GM18499 (cell line): ENCODE results near the gene OGFOD2.

Experiments used
- ATAC-seq: cut with Tn5 transposase; IDR thresholded peaks from one replicate; pipeline ENCODE4 v1.9.1; 2021; ENCODE audit warnings: moderate number of reproducible peaks; ENCODE audit not compliant: insufficient read depth, unreplicated experiment

Gene OGFOD2

GRCh38 chr12:122985338-122986257 is 10.6 kb downstream of the OGFOD2 start:
- ATAC-seq, result no peak

DNA sequence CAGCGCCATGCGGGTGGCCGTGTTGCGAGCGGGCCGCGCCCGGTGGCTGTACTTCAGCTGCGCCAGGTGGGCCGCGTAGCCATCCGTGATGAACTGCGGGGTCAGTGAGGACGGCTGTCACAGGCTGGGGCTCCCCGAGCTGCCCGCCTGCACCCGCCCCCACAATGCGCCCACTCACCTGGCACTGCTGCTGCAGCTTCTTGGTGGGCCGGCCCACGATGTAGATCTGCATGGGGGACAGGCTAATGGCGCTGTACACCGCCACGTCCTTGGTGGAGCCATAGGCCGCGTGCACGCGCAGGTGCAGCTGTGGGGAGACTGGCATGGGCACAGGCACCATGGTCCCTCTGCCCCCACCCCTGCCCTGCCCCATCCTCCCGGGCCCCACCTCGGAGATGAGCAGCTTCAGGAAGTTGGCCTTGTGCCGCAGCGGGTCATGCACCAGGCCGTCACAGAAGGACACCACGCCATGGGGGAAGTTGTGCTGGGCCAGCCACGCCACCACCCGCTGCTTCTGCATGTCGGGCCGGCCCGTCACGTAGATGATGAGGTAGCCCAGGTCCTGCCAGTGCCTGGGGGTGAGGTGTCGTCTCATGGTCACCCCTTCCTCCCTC is 11.3 kb downstream of the OGFOD2 start:
- no peak for ATAC-seq

DNA sequence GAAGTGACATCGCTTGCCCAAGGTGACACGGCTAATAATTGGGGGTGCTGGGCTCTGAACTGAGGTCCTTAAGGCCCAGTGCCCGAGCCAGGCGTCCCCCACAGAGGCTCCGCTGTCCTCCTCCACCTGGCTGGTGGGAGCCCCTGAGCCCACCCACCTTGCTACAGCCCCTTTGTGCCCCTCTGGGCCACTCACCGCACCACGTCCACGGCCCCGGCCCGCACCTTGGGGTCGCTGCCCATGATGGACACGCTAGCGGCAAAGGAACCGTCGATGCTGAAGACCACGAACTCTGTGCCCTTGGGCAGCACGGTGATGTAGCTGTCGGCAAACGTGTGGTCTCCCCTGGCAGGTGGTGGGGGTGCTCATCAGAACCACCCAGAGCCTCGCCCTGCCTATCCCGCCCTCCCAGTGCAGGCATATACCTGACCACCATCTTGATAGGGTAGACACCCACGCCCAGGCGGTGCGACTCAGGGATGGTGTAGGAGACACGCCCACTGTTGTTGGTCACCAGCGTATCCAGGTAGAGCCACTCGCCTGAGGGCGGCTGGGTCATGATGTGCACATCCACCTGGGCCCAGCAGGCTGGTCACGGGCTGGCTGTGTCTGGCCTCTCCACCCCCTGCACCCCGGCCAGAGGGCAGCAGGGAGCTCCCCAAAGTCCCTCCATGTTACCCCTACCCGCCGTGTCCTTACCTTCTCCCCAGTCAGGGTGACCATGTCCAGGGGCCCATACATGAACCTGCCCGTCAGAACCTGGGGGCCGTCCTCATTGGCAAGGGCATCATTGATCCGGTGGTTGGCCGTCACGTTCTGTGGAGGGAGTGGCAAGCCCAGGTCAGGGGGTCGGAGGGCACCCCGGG is 12.3 kb downstream of the OGFOD2 start:
- no peak for ATAC-seq

DNA sequence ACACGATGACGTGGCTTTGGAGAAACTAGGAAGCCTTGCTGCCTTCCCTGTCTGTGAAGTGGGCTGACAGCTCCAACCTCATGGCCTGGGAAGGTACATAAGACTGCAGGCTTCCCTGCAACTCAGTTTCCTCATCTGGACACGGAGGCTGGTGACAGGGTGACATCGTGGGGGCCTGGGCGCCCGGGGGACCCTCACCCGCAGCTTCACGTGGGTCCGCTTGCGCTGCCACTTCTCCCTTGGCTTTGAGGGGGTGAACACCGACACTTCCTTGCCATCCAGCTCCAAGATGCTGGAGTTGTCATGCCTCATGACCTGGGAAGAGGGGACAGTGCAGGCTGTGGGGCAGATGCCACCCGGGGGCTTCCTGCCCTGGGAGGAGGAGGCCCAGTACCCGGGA is 13.0 kb downstream of the OGFOD2 start:
- ATAC-seq, result no peak

GRCh38 chr12:122988612-122989212 is 13.7 kb downstream of the OGFOD2 start:
- ATAC-seq, result no peak

DNA sequence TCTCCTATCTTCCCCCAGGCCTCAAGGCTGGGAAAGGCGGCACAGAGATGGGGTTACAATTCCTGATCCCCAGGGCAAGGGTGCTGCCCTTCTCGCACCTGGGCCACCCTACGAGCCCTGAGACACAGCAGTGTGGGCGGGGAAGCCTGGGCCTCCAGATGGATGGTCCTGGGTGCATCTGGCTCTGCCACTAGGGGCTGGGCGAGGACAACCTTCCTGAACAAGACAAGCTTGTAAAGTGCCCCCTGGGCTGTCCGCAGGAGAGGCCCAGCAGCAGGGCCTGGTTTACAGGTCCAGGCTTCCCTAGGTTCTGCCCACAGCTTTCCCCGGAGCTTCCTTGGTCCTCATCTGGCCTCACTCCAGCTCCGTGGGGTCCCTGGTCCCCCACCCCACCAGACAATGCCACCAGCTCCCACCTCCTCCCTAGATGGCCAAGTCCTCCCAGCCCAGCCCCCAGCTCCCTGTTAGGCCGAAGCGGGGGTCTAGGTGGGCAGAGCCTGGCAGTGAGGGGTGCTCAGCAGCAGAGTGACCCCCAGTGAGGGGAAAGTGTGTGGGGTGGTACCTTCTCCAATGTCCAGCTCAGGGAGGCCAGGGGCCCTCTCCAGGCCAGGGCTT is 14.3 kb downstream of the OGFOD2 start:
- no peak for ATAC-seq

DNA sequence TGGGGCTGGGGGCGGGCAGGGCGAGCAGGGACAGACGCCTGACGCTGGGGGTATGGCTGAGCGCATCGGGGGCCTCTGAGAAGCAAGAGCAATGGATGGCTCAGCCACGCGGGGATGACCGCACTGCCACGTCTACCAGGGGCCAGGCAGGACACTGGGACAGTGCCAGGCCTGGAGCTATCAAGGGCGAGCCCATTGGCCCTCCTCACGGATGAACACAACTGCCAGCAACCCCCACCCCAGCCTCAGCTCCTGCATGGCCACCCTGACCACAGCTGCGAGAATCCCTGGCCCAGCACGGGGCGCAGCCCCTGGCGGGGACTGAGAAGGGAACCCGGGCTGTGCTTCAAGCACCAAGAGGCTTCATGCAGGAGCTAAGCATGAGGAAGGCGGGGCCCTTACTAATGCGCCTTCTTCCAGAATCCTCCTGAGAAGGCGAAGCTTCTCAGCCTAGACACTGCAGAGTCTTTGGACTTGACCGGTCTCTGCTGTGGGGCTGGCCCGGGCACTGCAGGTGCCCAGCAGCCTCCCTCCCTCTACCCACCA is 14.9 kb downstream of the OGFOD2 start:
- ATAC-seq, result no peak

- no peak for ATAC-seq
Measured at GRCh38 chr12:122990561-122990960, 15.5 kb downstream of the OGFOD2 start.

- ATAC-seq, result no peak
Measured at GRCh38 chr12:122990961-122991622, 16.0 kb downstream of the OGFOD2 start.

DNA sequence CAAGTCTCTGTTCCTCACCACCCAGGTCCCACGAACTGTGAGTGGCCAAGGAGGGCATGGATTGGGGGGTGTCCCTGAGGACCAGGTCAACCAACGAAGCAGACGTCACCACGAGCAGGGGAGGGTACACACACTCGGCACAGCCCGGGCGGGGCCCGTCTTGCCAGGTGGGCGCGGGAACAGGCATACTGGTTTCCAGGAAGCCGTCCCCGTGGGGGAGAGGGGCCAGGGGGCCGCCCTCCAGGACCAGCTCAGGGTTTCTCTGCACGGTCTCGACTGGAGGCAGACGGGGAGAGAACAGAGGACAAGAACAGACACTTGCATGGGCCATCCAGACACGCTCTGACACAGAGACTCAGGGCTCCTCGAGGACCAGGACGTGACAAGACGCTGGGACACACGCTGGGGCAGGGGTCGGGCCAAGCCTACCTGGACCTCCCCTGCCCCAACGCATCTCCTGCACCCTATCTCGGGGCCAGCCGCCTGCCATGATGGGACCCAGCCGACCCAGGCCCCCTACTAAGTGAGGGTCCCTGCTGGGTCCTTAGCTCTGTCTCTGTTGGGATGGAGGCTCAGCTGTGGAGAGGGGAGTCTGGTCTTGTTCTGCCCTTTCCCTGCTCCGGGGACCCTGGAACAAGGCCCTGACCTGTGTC is 16.7 kb downstream of the OGFOD2 start:
- ATAC-seq, result no peak

DNA sequence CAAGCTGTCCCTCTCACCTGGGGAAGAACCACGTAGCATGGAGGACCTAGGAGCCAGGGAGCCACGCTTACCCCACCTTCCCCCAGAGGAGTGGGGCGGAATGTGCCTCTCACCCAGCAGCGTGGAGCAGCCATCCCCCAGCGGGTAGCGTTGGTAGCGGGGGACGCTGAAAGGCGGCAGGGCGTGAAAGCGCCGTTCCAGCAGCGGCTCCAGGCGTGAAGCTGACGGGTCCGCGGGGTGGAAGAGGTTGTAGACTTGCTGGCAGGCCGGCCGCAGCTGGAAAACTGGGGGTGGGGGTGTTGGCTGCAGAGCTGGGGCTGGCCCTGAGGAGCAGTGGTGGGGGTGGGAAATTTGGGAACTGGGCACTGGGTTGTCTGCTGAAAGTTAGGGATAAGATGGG is 17.3 kb downstream of the OGFOD2 start:
- no peak for ATAC-seq

DNA sequence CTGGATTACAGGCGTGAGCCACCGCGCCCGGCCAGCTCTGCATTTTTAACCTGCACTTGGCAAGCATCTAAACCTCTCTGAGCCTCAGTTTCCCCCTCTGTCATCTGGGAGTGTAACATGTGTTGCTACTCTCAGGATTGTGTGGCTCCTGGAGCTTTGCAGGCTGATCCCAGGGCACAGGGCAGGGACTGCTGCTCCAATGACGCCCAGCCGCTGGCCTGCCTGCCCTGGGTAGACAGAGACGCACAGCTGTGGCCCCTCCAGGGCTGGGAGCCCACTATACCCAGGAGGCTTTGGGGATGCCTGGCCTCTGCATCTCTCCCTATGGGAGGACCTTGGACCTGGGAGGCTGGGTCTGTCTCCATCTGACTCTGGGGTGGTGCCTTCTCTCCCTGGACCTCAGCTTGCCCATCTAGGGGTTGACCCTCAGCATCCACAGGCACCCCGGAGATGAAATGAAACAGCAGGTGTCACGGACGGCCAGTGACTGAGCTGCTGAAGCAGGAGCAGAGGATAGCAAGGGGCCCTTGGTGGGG is 19.2 kb downstream of the OGFOD2 start:
- no peak for ATAC-seq

- no peak for ATAC-seq
Measured at GRCh38 chr12:122994781-122995502, 19.9 kb downstream of the OGFOD2 start.

DNA sequence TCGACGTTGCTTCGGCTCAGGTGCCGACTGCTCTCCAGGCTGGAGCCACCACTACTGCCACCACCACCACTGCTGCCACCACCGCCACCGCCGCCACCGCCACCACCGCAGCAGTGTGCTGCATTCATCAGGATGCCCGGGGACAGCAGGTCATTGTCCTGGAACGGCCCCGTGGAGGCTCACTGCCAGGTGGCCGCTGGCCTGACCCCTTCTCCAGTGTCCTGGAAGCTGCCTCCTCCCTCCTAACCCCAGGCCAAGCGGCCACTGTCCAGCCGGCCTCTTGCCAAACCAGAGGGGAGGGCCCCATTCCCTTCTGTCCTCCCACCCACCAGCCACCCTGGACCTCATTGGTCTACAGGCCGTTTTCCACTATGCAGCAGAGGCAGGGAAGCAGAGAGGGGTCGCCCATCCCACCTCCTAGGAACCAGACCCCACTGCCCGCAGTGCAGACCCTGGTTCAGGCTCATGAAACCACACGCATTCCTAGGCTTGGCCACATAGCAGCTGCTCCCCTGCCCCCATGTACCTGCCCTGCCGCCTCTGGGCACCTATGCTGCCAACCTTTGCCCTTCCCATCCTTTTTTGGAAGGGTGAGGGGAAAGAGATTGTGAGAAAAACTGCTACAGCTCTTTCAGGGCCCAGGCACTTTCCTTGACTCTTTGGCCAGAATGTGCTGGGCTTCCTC is 20.6 kb downstream of the OGFOD2 start:
- ATAC-seq, result no peak

GRCh38 chr12:122996188-122996601 is 21.2 kb downstream of the OGFOD2 start:
- ATAC-seq, result no peak

GRCh38 chr12:122996621-122997342 is 21.7 kb downstream of the OGFOD2 start:
- ATAC-seq, result no peak
